Middle frontal gyrus (tissue), 1 donor: ENCODE data around the gene MAPK4.

Experiments used
- DNase-seq: peaks from one replicate; pipeline ENCODE4 v3.0.0-alpha.2; 2015; ENCODE audit warnings: low spot score; ENCODE audit errors: extremely low spot score

Gene MAPK4

GRCh38 chr18:50623694-50624352 is 63.9 kb downstream of the MAPK4 start:
- no peak for DNase-seq

GRCh38 chr18:50624981-50625380 is 65.1 kb downstream of the MAPK4 start:
- DNase-seq = no peak

- no peak for DNase-seq
These were observed 66.4 kb downstream of the MAPK4 start for GRCh38 chr18:50626317-50626716.

- DNase-seq = no peak
These were observed 68.0 kb downstream of the MAPK4 start for GRCh38 chr18:50627594-50628532.

GRCh38 chr18:50628533-50628905 is 68.6 kb downstream of the MAPK4 start:
- no peak for DNase-seq

GRCh38 chr18:50629148-50629631 is 69.3 kb downstream of the MAPK4 start:
- DNase-seq = no peak

- DNase-seq = no peak
These were observed 71.0 kb downstream of the MAPK4 start for GRCh38 chr18:50630895-50631294.

GRCh38 chr18:50632895-50633515 is 73.1 kb downstream of the MAPK4 start:
- no peak for DNase-seq

- no peak for DNase-seq
These were observed 74.1 kb downstream of the MAPK4 start for GRCh38 chr18:50633992-50634391.

- DNase-seq = no peak
These were observed 76.6 kb downstream of the MAPK4 start for GRCh38 chr18:50636366-50637057.

- DNase-seq = no peak
These were observed 78.4 kb downstream of the MAPK4 start for GRCh38 chr18:50638016-50638883.

- DNase-seq = no peak
These were observed 79.1 kb downstream of the MAPK4 start for GRCh38 chr18:50638884-50639420.

GRCh38 chr18:50639711-50640110 is 79.8 kb downstream of the MAPK4 start:
- DNase-seq = no peak

GRCh38 chr18:50642439-50642838 is 82.6 kb downstream of the MAPK4 start:
- DNase-seq = no peak

GRCh38 chr18:50644146-50644545 is 84.3 kb downstream of the MAPK4 start:
- DNase-seq = no peak

GRCh38 chr18:50644807-50645206 is 84.9 kb downstream of the MAPK4 start:
- no peak for DNase-seq

- no peak for DNase-seq
These were observed 87.3 kb downstream of the MAPK4 start for GRCh38 chr18:50647237-50647636.

- no peak for DNase-seq
These were observed 87.9 kb downstream of the MAPK4 start for GRCh38 chr18:50647792-50648191.

GRCh38 chr18:50649821-50650220 is 89.9 kb downstream of the MAPK4 start:
- DNase-seq = no peak

GRCh38 chr18:50651334-50651733 is 91.4 kb downstream of the MAPK4 start:
- no peak for DNase-seq
